ENCODE measurements around the gene KRTAP5-10.

DNA sequence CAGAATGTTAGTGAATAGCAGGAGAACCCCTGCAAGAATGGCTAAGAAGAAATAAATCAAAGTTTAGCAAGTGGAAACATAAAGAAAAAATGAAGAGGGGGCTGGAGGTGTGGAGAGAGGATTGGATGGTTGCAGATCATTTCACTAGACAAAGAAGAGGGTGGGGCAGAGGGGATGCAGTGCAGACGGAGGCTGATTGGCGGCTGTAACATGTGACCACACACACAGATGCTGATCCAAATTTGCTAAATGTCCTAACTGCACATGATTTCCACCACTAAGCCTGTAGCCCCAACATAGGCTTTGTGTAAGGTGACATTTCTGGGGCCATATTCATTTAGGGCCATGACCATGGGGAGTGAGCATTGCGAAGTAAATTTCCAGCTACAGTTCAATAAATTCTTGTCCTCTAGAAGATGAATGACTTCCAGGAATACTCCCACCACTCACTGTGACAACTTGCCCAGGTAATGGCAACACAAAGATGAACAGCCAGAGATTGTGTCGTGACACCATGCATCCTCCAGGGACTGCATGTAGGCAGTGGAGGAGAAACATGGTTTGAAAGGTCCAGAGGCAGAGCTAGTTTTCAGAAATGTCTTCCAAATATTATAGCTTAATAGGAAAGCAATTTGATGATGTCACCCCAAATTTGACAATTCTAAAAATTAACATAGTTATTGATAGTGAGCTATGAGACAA is 10.5 kb downstream of the KRTAP5-10 start:
- TF ChIP-seq POLR2A (IDR thresholded peaks at IDR 0.05; ENCODE audit: low read depth, low read length) (no peak), SPI1 (IDR thresholded peaks at IDR 0.05; ENCODE audit: low read depth, low read length) (no peak), POLR2AphosphoS5 (IDR thresholded peaks at IDR 0.05; ENCODE audit: low read depth, low read length) (no peak), TAF1 (IDR thresholded peaks at IDR 0.05; ENCODE audit: low read depth, low read length) (no peak)
